BLaER1 treated with 17β-estradiol and CSF1 and Interleukin-3, amounts not matched to agents 10 nM and 100 nM (cell line): ENCODE measurements around the gene ERCC6.

Experiments used
- H3K27ac ChIP-seq, 11 experiments: shearing (Covaris generic); formaldehyde crosslinking; 2 replicates each; pipeline ENCODE4 v1.8.1; 2022
- H3K27me3 ChIP-seq, 11 experiments: shearing (Covaris generic); formaldehyde crosslinking; 2 replicates each; pipeline ENCODE4 v1.8.1; 2022
- H3K36me3 ChIP-seq, 11 experiments: shearing (Covaris generic); formaldehyde crosslinking; 2 replicates each; pipeline ENCODE4 v1.8.1; 2022
- H3K4me1 ChIP-seq, 10 experiments: shearing (Covaris generic); formaldehyde crosslinking; 2 replicates each; pipeline ENCODE4 v1.8.1; 2022
- H3K4me2 ChIP-seq, 11 experiments: shearing (Covaris generic); formaldehyde crosslinking; 2 replicates each; pipeline ENCODE4 v1.8.1; 2022
- H3K4me3 ChIP-seq, 10 experiments: shearing (Covaris generic); formaldehyde crosslinking; 2 replicates each; pipeline ENCODE4 v1.8.1; 2022
- H3K9ac ChIP-seq, 11 experiments: shearing (Covaris generic); formaldehyde crosslinking; 2 replicates each; pipeline ENCODE4 v1.8.1; 2022
- H3K9me3 ChIP-seq, 11 experiments: shearing (Covaris generic); formaldehyde crosslinking; replicated peaks in 1 of 11; 2 replicates each; pipeline ENCODE4 v1.8.1; 2022
- H4K20me1 ChIP-seq, 11 experiments: shearing (Covaris generic); formaldehyde crosslinking; 2 replicates each; pipeline ENCODE4 v1.8.1; 2022
- Cebpa-rat ChIP-seq, 11 experiments: shearing (Covaris generic); IDR thresholded peaks; 2 replicates each; pipeline ENCODE4 v1.8.1; 2022

Gene ERCC6

DNA sequence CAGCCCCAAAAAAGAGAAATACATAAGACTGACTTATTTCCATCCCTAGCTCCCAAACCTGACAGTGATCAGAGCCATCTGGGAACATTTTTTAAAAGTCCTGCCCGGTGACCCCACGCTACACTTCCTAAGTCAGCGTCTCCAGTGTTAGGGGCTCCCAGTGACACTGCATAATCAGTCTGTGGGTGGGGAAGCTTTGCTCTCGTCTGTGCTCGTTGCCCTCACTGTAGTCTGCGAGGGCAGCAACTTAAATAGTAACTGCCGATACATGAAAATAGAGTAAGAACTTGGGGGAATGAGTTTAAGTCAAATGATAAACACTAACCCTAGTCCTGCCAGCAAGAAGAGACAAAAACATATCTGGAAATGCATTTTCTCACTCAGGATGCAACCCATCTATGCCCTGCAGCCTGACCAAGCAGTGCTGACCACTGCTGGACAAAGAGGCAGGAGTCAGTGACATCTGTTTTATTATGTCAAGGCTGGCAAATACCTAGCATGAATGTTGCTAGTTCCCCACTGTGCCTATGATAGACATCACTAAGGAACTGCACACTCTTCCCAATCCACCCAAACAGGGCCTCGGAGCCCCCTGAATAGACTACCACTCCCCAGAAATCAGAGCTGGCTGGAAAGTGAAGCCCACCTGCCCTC, 18.7 kb downstream of the ERCC6 start:
- no peak for TF ChIP-seq Cebpa-rat (IDR thresholded peaks at IDR 0.05)
- H3K27me3 ChIP-seq: no peaks in the 10 kb centered on the region
- peaks cover 0 to 58% (median 39%) of the 10 kb centered on the region in 11 experiments; a peak in 17 of 22 replicates for H4K20me1 ChIP-seq

DNA sequence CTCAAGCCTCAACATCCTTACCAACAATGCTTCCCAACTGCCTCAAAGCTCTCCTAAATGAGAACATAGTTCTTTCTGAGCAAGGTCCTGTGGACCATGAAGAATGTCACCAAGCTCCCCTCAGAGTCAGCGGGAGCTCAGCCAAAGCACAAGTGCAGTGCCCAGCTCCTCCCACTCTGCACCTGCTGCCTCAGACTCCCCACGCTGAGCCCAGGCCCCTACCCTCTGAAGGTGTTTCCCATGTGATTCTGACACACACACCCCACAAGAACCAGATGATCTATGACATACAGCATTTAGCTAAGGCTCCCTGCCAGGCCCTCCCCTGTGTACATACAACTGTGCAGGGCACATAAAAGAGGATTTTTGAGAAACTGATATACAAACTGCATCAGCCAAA, 19.2 kb downstream of the ERCC6 start:
- TF ChIP-seq Cebpa-rat (IDR thresholded peaks at IDR 0.05): no peak
- Histone ChIP-seq H3K9ac (0 out of 22 replicates have a peak overlapping the region, but pooled peaks of 1 of the 11 experiments have one; percentile 10), H3K4me1 (peaks cover 0 to 7% (median 0%) of the 10 kb centered on the region in 10 experiments; a peak in 3 of 20 replicates), H3K4me2 (no peak overlapping the region), H3K27me3 (no peaks in the 10 kb centered on the region), H4K20me1 (peaks cover 0 to 58% (median 39%) of the 10 kb centered on the region in 11 experiments; a peak in 17 of 22 replicates), H3K4me3 (no peak overlapping the region), H3K9me3 (no peaks in the 10 kb centered on the region), H3K36me3 (peaks cover 23 to 92% (median 56%) of the 10 kb centered on the region in 11 experiments; a peak in 21 of 22 replicates), H3K27ac (no peak overlapping the region)

More for the DNA sequence above, 18.7 kb downstream of the ERCC6 start:
- no peak overlapping the region for H3K4me2 ChIP-seq
- H3K9me3 ChIP-seq: no peaks in the 10 kb centered on the region
- H3K9ac ChIP-seq: 0 out of 22 replicates have a peak overlapping the region, but pooled peaks of 1 of the 11 experiments have one; percentile 10
- no peak overlapping the region for H3K4me3 ChIP-seq
- H3K4me1 ChIP-seq: peaks cover 0 to 7% (median 0%) of the 10 kb centered on the region in 10 experiments; a peak in 3 of 20 replicates
- no peak overlapping the region for H3K27ac ChIP-seq
- peaks cover 28 to 95% (median 59%) of the 10 kb centered on the region in 11 experiments; a peak in 21 of 22 replicates for H3K36me3 ChIP-seq

DNA sequence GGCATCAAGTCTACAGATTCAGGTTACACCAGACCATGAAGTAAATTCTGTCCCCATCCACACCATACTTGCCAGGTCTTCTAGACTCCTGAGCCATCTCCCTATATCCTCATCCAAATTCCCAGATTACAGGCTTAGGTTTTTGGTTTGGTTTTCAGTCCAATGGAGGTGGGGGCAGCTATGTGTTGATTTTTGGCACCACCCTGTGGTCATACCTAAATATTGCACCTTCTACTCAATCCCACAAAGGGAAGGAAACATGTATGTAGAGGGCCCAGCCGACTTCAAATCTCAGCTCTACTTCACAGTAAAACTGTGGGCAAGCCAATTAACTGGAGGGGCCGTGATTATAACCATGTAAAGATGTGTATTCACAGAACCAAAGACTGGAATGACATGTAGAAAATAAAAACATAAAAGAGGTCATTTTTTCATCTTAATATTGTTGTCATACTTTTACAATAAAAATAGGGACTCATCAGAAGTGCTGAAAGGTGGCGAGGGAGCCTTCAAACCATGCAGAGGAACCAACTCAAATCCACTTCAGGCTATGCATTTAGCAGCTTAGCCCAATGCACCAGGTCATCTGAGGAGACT, 19.8 kb downstream of the ERCC6 start:
- Histone ChIP-seq H3K4me3 (no peak overlapping the region), H3K27me3 (no peaks in the 10 kb centered on the region), H3K36me3 (peaks cover 17 to 85% (median 50%) of the 10 kb centered on the region in 11 experiments; a peak in 21 of 22 replicates), H3K4me1 (peaks cover 0 to 7% (median 0%) of the 10 kb centered on the region in 10 experiments; a peak in 3 of 20 replicates), H3K9ac (no peak overlapping the region), H3K27ac (no peak overlapping the region), H3K4me2 (no peak overlapping the region), H4K20me1 (peaks cover under 1 to 56% (median 39%) of the 10 kb centered on the region in 11 experiments; a peak in 17 of 22 replicates), H3K9me3 (no peaks in the 10 kb centered on the region)
- no peak for TF ChIP-seq Cebpa-rat (IDR thresholded peaks at IDR 0.05)

DNA sequence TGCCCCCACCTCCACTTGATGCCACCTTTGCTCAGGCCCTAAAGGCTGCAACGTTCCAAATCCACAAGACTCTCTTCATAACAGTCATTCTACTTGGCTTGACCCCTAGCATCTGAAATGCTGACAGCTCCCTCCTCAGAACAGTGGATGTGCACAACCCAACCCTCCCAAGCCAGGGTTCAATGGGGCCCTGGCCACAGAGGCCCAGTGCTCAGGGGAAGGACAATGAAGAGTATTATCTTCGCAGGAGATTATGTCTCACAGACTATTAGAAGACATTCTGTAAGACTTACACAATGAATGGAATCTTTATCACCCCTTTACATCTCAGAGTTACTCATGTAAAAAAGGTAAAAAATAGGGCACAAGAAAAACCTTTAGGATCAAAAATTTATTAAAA, 20.4 kb downstream of the ERCC6 start:
- Histone ChIP-seq H3K9ac (no peak overlapping the region), H3K4me1 (peaks cover 0 to 7% (median 0%) of the 10 kb centered on the region in 10 experiments; a peak in 3 of 20 replicates), H3K9me3 (no peaks in the 10 kb centered on the region), H3K27ac (no peak overlapping the region), H4K20me1 (peaks cover 5 to 58% (median 41%) of the 10 kb centered on the region in 11 experiments; a peak in 17 of 22 replicates), H3K27me3 (no peaks in the 10 kb centered on the region), H3K36me3 (peaks cover 12 to 80% (median 45%) of the 10 kb centered on the region in 11 experiments; a peak in 21 of 22 replicates), H3K4me3 (no peak overlapping the region), H3K4me2 (no peak overlapping the region)
- no peak for TF ChIP-seq Cebpa-rat (IDR thresholded peaks at IDR 0.05)

DNA sequence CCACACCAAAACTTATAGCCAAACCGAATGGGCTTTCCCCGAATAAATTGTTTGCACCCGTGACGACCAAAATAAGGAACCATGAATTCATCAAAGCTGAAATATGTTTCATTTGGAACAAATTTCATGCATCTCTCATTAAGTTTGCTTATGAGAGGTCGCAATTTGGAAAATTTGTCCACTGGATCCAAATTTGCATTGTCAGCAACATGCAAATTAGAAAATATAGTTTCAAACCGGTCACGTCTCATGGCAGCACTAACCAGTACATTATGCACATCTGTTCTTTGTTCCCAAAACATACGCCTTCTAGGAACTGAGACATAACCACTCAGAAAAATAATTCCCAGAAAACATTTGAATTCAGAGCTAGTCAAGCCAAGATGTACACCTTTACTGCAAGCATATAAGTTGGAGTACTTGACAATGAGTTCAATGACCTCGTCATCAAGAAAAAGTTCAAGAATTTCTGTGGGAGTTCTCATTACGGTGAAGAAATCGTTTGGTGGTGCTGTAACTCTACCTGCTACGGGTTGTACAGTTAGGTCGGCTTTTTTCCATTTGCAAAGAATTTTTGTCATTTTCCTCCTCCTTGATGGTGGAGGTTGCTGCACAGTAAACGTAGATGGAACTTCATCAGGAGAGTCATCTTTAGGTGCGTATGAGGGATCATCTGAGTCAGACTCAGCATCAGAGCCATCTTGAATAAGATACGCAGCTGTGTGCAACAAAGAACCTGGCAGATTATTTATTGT, 22.5 kb downstream of the ERCC6 start:
- Histone ChIP-seq H3K4me1 (peaks cover 0 to 9% (median 0%) of the 10 kb centered on the region in 10 experiments; a peak in 4 of 20 replicates), H3K9ac (no peak overlapping the region), H3K9me3 (no peaks in the 10 kb centered on the region), H3K4me2 (no peak overlapping the region), H3K4me3 (no peak overlapping the region), H4K20me1 (peaks cover 24 to 64% (median 48%) of the 10 kb centered on the region in 11 experiments; a peak in 19 of 22 replicates), H3K36me3 (peaks cover 0 to 63% (median 31%) of the 10 kb centered on the region in 11 experiments; a peak in 16 of 22 replicates), H3K27me3 (0 out of 22 replicates have a peak, but pooled peaks cover 0 to 4% (median 0%) of the 10 kb centered on the region in 11 experiments), H3K27ac (no peak overlapping the region)
- TF ChIP-seq Cebpa-rat (IDR thresholded peaks at IDR 0.05): no peak

DNA sequence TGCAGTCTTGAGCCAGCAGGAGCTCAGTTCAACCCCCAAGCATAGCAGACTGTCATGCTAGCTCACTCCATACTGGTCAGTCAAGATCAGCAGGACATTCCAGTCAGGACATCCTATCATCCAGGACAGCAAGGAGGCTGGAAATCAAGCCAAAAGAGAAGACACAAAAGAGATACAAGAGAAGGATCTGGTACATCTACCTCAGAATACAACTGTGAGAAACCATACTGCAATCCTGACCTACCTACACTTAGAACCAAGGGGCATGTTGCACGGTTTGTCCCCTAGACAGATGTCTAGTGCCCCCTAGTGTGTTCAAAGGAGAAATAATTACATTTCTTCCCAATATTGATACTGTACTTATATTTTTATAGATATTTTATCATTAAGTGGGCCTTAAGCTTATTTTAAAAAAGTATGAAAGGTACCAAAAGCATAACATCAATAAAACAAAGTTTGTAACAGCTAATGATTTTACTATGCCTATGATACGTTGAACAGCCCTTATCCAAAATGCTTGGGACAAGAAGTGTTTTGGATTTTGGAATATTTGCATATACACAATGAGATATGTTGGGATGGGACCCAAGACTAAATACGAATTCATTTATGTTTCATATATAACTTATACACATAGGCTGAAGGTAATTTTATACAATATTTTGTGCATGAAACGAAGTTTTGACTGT, 26.7 kb downstream of the ERCC6 start:
- TF ChIP-seq Cebpa-rat (IDR thresholded peaks at IDR 0.05): no peak
- no peak overlapping the region for H3K27ac ChIP-seq
- no peak overlapping the region for H3K4me3 ChIP-seq
- H3K4me2 ChIP-seq: no peak overlapping the region
- no peak overlapping the region for H3K9ac ChIP-seq
- peaks cover 49 to 68% (median 57%) of the 10 kb centered on the region in 11 experiments; a peak in 21 of 22 replicates for H4K20me1 ChIP-seq
- H3K4me1 ChIP-seq: peaks cover 15 to 31% (median 20%) of the 10 kb centered on the region in 10 experiments
- H3K9me3 ChIP-seq: no peaks in the 10 kb centered on the region
- peaks cover 0 to 15% (median 6%) of the 10 kb centered on the region in 11 experiments; a peak in 6 of 22 replicates for H3K27me3 ChIP-seq
- peaks cover 0 to 30% (median 18%) of the 10 kb centered on the region in 11 experiments; a peak in 13 of 22 replicates for H3K36me3 ChIP-seq

DNA sequence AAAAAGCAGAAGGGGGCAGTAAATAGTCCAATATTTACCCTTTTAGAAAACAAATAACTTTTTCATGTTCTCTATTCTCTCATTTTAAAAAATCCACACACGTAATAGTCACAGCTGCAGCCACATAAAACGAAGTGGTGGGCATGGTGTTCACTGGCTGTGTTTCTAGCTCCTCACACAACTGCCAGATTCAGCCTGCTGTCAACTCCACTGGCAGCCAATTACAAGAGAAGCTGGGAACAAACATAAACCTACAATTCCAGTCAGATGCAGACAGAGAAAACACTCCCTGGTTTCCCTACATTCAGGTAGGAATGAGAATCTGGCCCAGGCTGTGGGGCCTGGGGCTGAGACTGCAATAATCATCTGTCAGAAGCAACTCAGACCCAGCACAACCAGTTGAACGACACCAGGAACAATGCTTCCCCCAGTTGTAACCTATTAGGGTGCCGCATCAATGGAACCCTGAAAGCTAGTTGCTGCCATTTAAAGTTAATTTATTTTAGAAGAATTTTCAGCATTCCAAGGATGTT, 29.1 kb downstream of the ERCC6 start:
- no peak overlapping the region for H3K4me2 ChIP-seq
- no peak overlapping the region for H3K4me3 ChIP-seq
- H3K9me3 ChIP-seq: no peaks in the 10 kb centered on the region
- TF ChIP-seq Cebpa-rat (IDR thresholded peaks at IDR 0.05): no peak
- no peak overlapping the region for H3K27ac ChIP-seq
- peaks cover 0 to 23% (median 0%) of the 10 kb centered on the region in 11 experiments; a peak in 7 of 22 replicates for H3K36me3 ChIP-seq
- peaks cover 0 to 30% (median 9%) of the 10 kb centered on the region in 11 experiments; a peak in 10 of 22 replicates for H3K27me3 ChIP-seq
- H3K9ac ChIP-seq: no peak overlapping the region
- H4K20me1 ChIP-seq: peaks cover 54 to 83% (median 68%) of the 10 kb centered on the region in 11 experiments; a peak in 21 of 22 replicates
- peaks cover 16 to 33% (median 20%) of the 10 kb centered on the region in 10 experiments for H3K4me1 ChIP-seq

DNA sequence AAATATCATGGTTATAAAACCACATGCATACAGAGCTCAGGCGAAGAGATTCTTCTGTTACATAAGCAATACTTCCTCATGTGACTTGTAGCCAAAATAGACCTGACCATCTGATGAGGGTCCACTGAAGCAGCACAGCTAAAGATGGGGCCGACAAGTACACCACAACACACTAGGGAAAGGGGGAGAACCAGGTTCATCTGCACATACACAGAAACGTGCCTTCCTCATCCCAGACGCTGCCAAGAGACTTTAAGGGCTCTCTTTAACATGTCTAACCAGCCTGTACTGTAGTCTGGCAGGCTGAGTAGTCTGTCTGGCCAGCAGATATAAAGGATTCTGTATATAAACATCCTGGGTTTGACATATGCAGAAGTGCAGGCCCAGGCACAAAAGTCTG, 30.3 kb downstream of the ERCC6 start:
- Histone ChIP-seq H3K4me1 (peaks cover 16 to 33% (median 20%) of the 10 kb centered on the region in 10 experiments), H3K9me3 (no peaks in the 10 kb centered on the region), H3K4me2 (peak overlapping the region; percentile 23 to 77 (median 52)), H4K20me1 (peaks cover 54 to 83% (median 67%) of the 10 kb centered on the region in 11 experiments; a peak in 21 of 22 replicates), H3K27me3 (peaks cover 0 to 30% (median 9%) of the 10 kb centered on the region in 11 experiments; a peak in 10 of 22 replicates), H3K4me3 (no peak overlapping the region), H3K27ac (no peak overlapping the region), H3K36me3 (peaks cover 0 to 32% (median under 1%) of the 10 kb centered on the region in 11 experiments; a peak in 7 of 22 replicates), H3K9ac (no peak overlapping the region)
- TF ChIP-seq Cebpa-rat (IDR thresholded peaks at IDR 0.05): no peak
